Sigmoid colon (tissue), 7 donors: Measurements from ENCODE around the gene ST6GALNAC1. TPM values are rescaled to one million over a fixed set of nuclear protein-coding genes. Genes with fewer than 3 reads are reported as not detected.

Experiments
- DNase-seq: peaks from one replicate; pipeline ENCODE4 v3.0.0-alpha.2; 2019
- H3K27ac ChIP-seq, 4 donors: fragments of 200-600 bp; sonication (generic); one replicate each; pipeline ENCODE4 v1.5.1; 2016 to 2019; ENCODE audit warnings: mild to moderate bottlenecking in 1 of 4
- H3K27me3 ChIP-seq, 3 donors: fragments of 200-600 bp; sonication (generic); one replicate each; pipeline ENCODE4 v1.5.1; 2019; ENCODE audit warnings: mild to moderate bottlenecking in 1 of 3
- H3K36me3 ChIP-seq, 4 donors: fragments of 200-600 bp; sonication (generic); one replicate each; pipeline ENCODE4 v1.5.1; 2016 to 2019
- H3K4me1 ChIP-seq, 4 donors: fragments of 200-600 bp; sonication (generic); one replicate each; pipeline ENCODE4 v1.5.1; 2017 to 2019
- H3K4me3 ChIP-seq, 4 donors: fragments of 200-600 bp; sonication (generic); one replicate each; pipeline ENCODE4 v1.5.1; 2017 to 2019; ENCODE audit warnings: mild to moderate bottlenecking in 2 of 4, moderate library complexity in 1 of 4
- H3K9me3 ChIP-seq, 4 donors: fragments of 200-600 bp in 3 of 4; sonication (generic) in 3 of 4; one replicate each; pipeline versions ENCODE4 v1.5.1 to v1.6.1; 2013 to 2019
- CTCF ChIP-seq, 4 experiments: fragments of 450-650 bp in 3 of 4; fragments of 200-600 bp in 1 of 4; IDR thresholded peaks; one replicate each; pipeline ENCODE4 v1.5.1; 2016 to 2019; ENCODE audit warnings: antibody characterized with exemption in 4 of 4, mild to moderate bottlenecking in 3 of 4, moderate library complexity in 2 of 4
- EP300 ChIP-seq, 4 donors: sonication (generic); formaldehyde crosslinking; IDR thresholded peaks; one replicate each; pipeline ENCODE4 v1.6.1; 2017; ENCODE audit warnings: antibody characterized with exemption in 4 of 4
- POLR2A ChIP-seq, 2 donors: fragments of 450-650 bp; IDR thresholded peaks; one replicate each; pipeline ENCODE4 v1.6.1; 2016; ENCODE audit warnings: antibody characterized with exemption in 2 of 2, mild to moderate bottlenecking in 2 of 2, moderate library complexity in 2 of 2
- POLR2AphosphoS5 ChIP-seq, 4 donors: sonication (generic); formaldehyde crosslinking; IDR thresholded peaks; one replicate each; pipeline ENCODE4 v1.6.1; 2017; ENCODE audit warnings: antibody characterized with exemption in 4 of 4
- WGBS, 2 donors: extraction: QIAGEN DNeasy Blood & Tissue Kit; methylation state at CpG; one replicate each; pipeline ENCODE4 v1.1.7; 2013; 5-methylcytosine and 5-hydroxymethylcytosine counted together
- intact Hi-C: fragments of 100-400 bp; cut with DNase I; formaldehyde crosslinking; loops from one replicate; pipeline ENCODE4 v1.15.1; 2023
- polyA plus RNA-seq, 3 donors: library from polyadenylated mRNA; stranded (reverse); fragments of 200-250 nt; gene quantifications; one replicate each; pipeline ENCODE4 v1.2.3, GENCODE V29; 2013
- total RNA-seq, 4 donors: library from RNA; depleted of rRNA; stranded (reverse); fragments of >200 nt; gene quantifications; one replicate each; pipeline ENCODE4 v1.1.0, GENCODE V29; 2016
- donor health status: healthy with polysubstance abuse.
- donor health status: Bipolar disorder and iron deficiency.
- donor health status: healthy.

Gene ST6GALNAC1
- total and polyA plus RNA-seq, 7 donors: 0.81 to 146 (median 4.6) TPM

GRCh38 chr17:76659928-76660655 lies 16.5 kb upstream of the ST6GALNAC1 start:
- TF ChIP-seq POLR2A (IDR thresholded peaks at IDR 0.05) (no peak), POLR2AphosphoS5 (IDR thresholded peaks at IDR 0.05) (no peak), CTCF (IDR thresholded peaks at IDR 0.05) (no peak), EP300 (IDR thresholded peaks at IDR 0.05) (no peak)
- DNase-seq: peak; percentile 61
- no peaks in the 10 kb centered on the region for H3K36me3 ChIP-seq
- no peak overlapping the region for H3K27ac ChIP-seq
- H3K9me3 ChIP-seq: no peaks in the 10 kb centered on the region
- intact Hi-C loops: no loop called here
- 5 to 28% methylated on average over 13 of the region's 13 CpGs for WGBS, 2 donors
- peaks cover 0 to 7% (median 0%) of the 10 kb centered on the region in 4 donors for H3K4me1 ChIP-seq
- no peak overlapping the region for H3K4me3 ChIP-seq
- no peaks in the 10 kb centered on the region for H3K27me3 ChIP-seq

GRCh38 chr17:76658242-76658662 lies 14.7 kb upstream of the ST6GALNAC1 start:
- Histone ChIP-seq H3K36me3 (no peaks in the 10 kb centered on the region), H3K4me3 (no peak overlapping the region), H3K9me3 (no peaks in the 10 kb centered on the region), H3K4me1 (peaks cover 0 to 7% (median 0%) of the 10 kb centered on the region in 4 donors), H3K27ac (no peak overlapping the region), H3K27me3 (no peaks in the 10 kb centered on the region)
- TF ChIP-seq CTCF (IDR thresholded peaks at IDR 0.05): no peak
- TF ChIP-seq POLR2A (IDR thresholded peaks at IDR 0.05): no peak
- no peak for TF ChIP-seq POLR2AphosphoS5 (IDR thresholded peaks at IDR 0.05)
- no peak for TF ChIP-seq EP300 (IDR thresholded peaks at IDR 0.05)
- intact Hi-C loops: no loop called here
- WGBS, 2 donors: 34 to 59% methylated on average over 5 of the region's 5 CpGs
- peak; percentile 32 for DNase-seq

DNA sequence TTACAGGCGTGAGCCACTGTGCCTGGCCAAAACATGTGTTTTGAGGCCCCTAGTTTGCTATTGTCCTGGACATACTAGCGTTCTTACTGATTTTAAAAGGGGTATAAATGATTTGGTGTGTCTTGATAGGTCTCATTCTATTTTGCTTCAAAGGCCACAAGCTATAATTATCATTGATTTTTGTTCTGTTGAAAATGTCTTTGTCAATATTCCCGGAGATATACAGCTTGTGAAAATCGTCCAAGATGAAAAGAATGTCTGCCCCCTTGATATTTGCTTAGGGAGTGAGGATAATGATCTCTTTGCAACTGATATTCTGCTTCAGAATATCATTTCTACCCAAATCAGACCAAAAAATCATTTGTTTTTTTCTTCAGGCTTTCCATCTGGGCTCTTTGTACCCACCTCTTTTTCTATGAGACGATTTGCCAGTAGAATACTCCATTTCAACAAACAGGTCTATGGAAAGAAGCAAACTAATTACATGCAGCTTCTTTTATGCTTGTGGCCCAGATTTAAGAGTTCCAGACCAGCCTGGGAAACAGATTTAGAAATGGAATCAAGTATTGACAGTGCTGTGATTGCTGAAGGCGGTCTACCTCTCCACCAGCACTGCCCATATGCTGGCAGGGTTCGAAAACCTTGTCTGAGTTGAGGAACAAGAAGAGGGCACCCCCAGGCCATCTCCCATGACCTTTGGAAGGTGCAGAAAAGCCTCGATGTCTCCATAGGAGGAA lies 14.1 kb upstream of the ST6GALNAC1 start:
- no peak for DNase-seq
- Histone ChIP-seq H3K27ac (no peak overlapping the region), H3K27me3 (no peaks in the 10 kb centered on the region), H3K9me3 (no peaks in the 10 kb centered on the region), H3K4me1 (peaks cover 0 to 7% (median 0%) of the 10 kb centered on the region in 4 donors), H3K36me3 (no peaks in the 10 kb centered on the region), H3K4me3 (no peak overlapping the region)
- WGBS, 2 donors: 48 to 78% methylated on average over 8 of the region's 8 CpGs
- TF ChIP-seq CTCF (IDR thresholded peaks at IDR 0.05) (no peak), POLR2A (IDR thresholded peaks at IDR 0.05) (no peak), EP300 (IDR thresholded peaks at IDR 0.05) (no peak), POLR2AphosphoS5 (IDR thresholded peaks at IDR 0.05) (no peak)
- intact Hi-C loops: no loop called here

- Histone ChIP-seq H3K27ac (no peak overlapping the region), H3K4me1 (no peaks in the 10 kb centered on the region), H3K4me3 (no peak overlapping the region), H3K36me3 (no peaks in the 10 kb centered on the region), H3K9me3 (no peaks in the 10 kb centered on the region), H3K27me3 (no peaks in the 10 kb centered on the region)
- intact Hi-C loops: no loop called here
- no peak for TF ChIP-seq POLR2AphosphoS5 (IDR thresholded peaks at IDR 0.05)
- 94 to 96% methylated on average over 1 of the region's 1 CpG for WGBS, 2 donors
- no peak for DNase-seq
These were observed 10.9 kb upstream of the ST6GALNAC1 start for GRCh38 chr17:76654408-76654807.

GRCh38 chr17:76650504-76650903 lies 6.9 kb upstream of the ST6GALNAC1 start:
- intact Hi-C loops: no loop called here
- Histone ChIP-seq H3K4me3 (no peak overlapping the region), H3K4me1 (no peaks in the 10 kb centered on the region), H3K27ac (no peak overlapping the region), H3K36me3 (no peaks in the 10 kb centered on the region), H3K27me3 (no peaks in the 10 kb centered on the region), H3K9me3 (no peaks in the 10 kb centered on the region)
- peak; percentile 3 for DNase-seq
- 64 to 93% methylated on average over 5 of the region's 5 CpGs for WGBS, 2 donors
- TF ChIP-seq POLR2AphosphoS5 (IDR thresholded peaks at IDR 0.05) (no peak), CTCF (IDR thresholded peaks at IDR 0.05) (no peak), POLR2A (IDR thresholded peaks at IDR 0.05) (no peak), EP300 (IDR thresholded peaks at IDR 0.05) (no peak)
